HCT116 (cell line): ENCODE data around the gene PIP4K2A. TPM values are rescaled to one million over a fixed set of nuclear protein-coding genes. Genes with fewer than 3 reads are reported as not detected.
"Not testable (repeated sequence)": the region's sequence is repeated elsewhere in the genome, so short reads cannot be mapped to it uniquely, and the experiment has no call there.

Source experiments
- ATAC-seq: fragments of 200-7000 bp; cut with Tn5 transposase; 2 replicates; pipeline ENCODE4 v1.9.1; 2020; ENCODE audit warnings: mild to moderate bottlenecking, moderate library complexity
- BruUV-seq: library from RNA; stranded (reverse); fragments of 400-500 nt; replicated peaks from 2 replicates; lab custom pipeline; 2021; lab: Mats Ljungman, UMichigan
- CTCF ChIA-PET: fragments of 300-600 bp; sonication (Branson Sonifier 250); formaldehyde crosslinking; loops from one replicate; lab custom pipeline; 2021; ENCODE audit warnings: antibody characterized with exemption; lab: Charles Lee
- POLR2A ChIA-PET: fragments of 300-600, 350-600 bp; sonication (Branson Sonifier 250); formaldehyde crosslinking; loops from one replicate; lab custom pipeline; 2021; ENCODE audit warnings: antibody characterized with exemption; lab: Charles Lee
- RAD21 ChIA-PET, 2 experiments: fragments of 300-600 bp; sonication (Branson Sonifier 250); formaldehyde crosslinking; loops; one replicate each; lab custom pipeline; 2023; ENCODE audit warnings: low total read pairs in 2 of 2; ENCODE audit not compliant: uncharacterized antibody in 2 of 2, unreplicated experiment in 2 of 2, low non-redundant PET in 1 of 2; lab: Charles Lee
- DNase-seq: peaks from one replicate; pipeline ENCODE4 v3.0.0-alpha.2; 2010; ENCODE audit warnings: low read depth, low spot score
- H2AFZ ChIP-seq: fragments of 200-600 bp; shearing (Covaris generic), sonication (generic); 2 replicates; pipeline ENCODE4 v1.6.1; 2017; ENCODE audit warnings: low read depth, mixed run types, mixed read lengths, antibody characterized with exemption, low read length; ENCODE audit not compliant: poor library complexity, severe bottlenecking
- H3K27ac ChIP-seq: 2 replicates; pipeline ENCODE4 v1.5.1; 2012; ENCODE audit warnings: low read depth, low read length
- H3K27me3 ChIP-seq: fragments of 200-600 bp; sonication (generic); 2 replicates; pipeline ENCODE4 v1.6.1; 2016; ENCODE audit warnings: mixed run types, low read length, mixed read lengths; ENCODE audit not compliant: insufficient read depth
- H3K36me3 ChIP-seq, 2 experiments: fragments of 200-500 bp in 1 of 2; fragments of 200-600 bp in 1 of 2; sonication (Bioruptor generic) in 1 of 2; sonication (generic) in 1 of 2; 2 replicates each; pipeline versions ENCODE4 v1.5.1 to v1.6.1; 2014 to 2016; ENCODE audit warnings: low read length in 2 of 2, inconsistent platforms in 1 of 2, mixed read lengths in 1 of 2, mixed run types in 1 of 2; ENCODE audit not compliant: insufficient read depth in 2 of 2, control insufficient read depth in 1 of 2
- H3K4me1 ChIP-seq, 2 experiments: fragments of 200-600 bp in 1 of 2; sonication (generic) in 1 of 2; 2 replicates each; pipeline versions ENCODE4 v1.5.1 to v1.6.1; 2012 to 2017; ENCODE audit warnings: low read length in 2 of 2, inconsistent platforms in 1 of 2, mild to moderate bottlenecking in 1 of 2, mixed read lengths in 1 of 2, mixed run types in 1 of 2, moderate library complexity in 1 of 2; ENCODE audit not compliant: insufficient read depth in 2 of 2, control insufficient read depth in 1 of 2
- H3K4me2 ChIP-seq: fragments of 200-600 bp; sonication (generic); 2 replicates; pipeline ENCODE4 v1.6.1; 2017; ENCODE audit warnings: mixed run types, low read length, mixed read lengths
- H3K4me3 ChIP-seq, 2 experiments: fragments of 200-600 bp in 1 of 2; sonication (generic) in 1 of 2; replicated peaks in 1 of 2; 2 replicates each; pipeline ENCODE4 v1.5.1; 2011 to 2016; ENCODE audit warnings: low read length in 2 of 2, control low read depth in 1 of 2, low read depth in 1 of 2, mild to moderate bottlenecking in 1 of 2, mixed read lengths in 1 of 2, mixed run types in 1 of 2
- H3K79me2 ChIP-seq: fragments of 200-600 bp; sonication (generic); 2 replicates; pipeline ENCODE4 v1.6.1; 2017; ENCODE audit warnings: mild to moderate bottlenecking, mixed run types, low read length, moderate library complexity, mixed read lengths; ENCODE audit not compliant: insufficient read depth
- H3K9ac ChIP-seq: fragments of 200-600 bp; sonication (generic); 2 replicates; pipeline ENCODE4 v1.6.1; 2016; ENCODE audit warnings: low read length, mixed read lengths
- H3K9me2 ChIP-seq: fragments of 200-600 bp; sonication (generic), shearing (Covaris generic); 2 replicates; pipeline ENCODE4 v1.6.1; 2017; ENCODE audit warnings: mixed run types, mild to moderate bottlenecking, moderate library complexity; ENCODE audit not compliant: insufficient read depth
- H3K9me3 ChIP-seq, 2 experiments: fragments of 200-500 bp in 1 of 2; fragments of 200-600 bp in 1 of 2; sonication (Bioruptor generic) in 1 of 2; sonication (generic) in 1 of 2; 2 replicates each; pipeline ENCODE4 v1.6.1; 2014 to 2017; ENCODE audit warnings: low read length in 2 of 2, mixed read lengths in 2 of 2, inconsistent platforms in 1 of 2, low read depth in 1 of 2, mild to moderate bottlenecking in 1 of 2, mixed run types in 1 of 2, moderate library complexity in 1 of 2; ENCODE audit not compliant: control insufficient read depth in 1 of 2, insufficient read depth in 1 of 2
- H4K20me1 ChIP-seq: fragments of 200-600 bp; sonication (generic), shearing (Covaris generic); 2 replicates; pipeline ENCODE4 v1.6.1; 2017; ENCODE audit warnings: mixed run types, mild to moderate bottlenecking, moderate library complexity; ENCODE audit not compliant: insufficient read depth
- FOSL1 ChIP-seq: IDR thresholded peaks from 2 replicates; pipeline ENCODE4 v1.6.1; 2012; ENCODE audit warnings: low read depth
- RAD21 ChIP-seq: IDR thresholded peaks from 2 replicates; pipeline ENCODE4 v1.6.1; 2012; ENCODE audit warnings: low read depth, mild to moderate bottlenecking
- intact Hi-C: fragments of 100-400 bp; cut with micrococcal nuclease; formaldehyde crosslinking; loops from 2 replicates; pipeline ENCODE4 v1.10.0; 2022
- total RNA-seq: library from RNA; stranded (reverse); gene quantifications from one replicate; pipeline ENCODE4 v1.2.1, GENCODE V29; 2021; ENCODE audit not compliant: unreplicated experiment

The PIP4K2A gene
- total RNA-seq, 1 experiment from 2014 or later: 41.9 TPM

DNA sequence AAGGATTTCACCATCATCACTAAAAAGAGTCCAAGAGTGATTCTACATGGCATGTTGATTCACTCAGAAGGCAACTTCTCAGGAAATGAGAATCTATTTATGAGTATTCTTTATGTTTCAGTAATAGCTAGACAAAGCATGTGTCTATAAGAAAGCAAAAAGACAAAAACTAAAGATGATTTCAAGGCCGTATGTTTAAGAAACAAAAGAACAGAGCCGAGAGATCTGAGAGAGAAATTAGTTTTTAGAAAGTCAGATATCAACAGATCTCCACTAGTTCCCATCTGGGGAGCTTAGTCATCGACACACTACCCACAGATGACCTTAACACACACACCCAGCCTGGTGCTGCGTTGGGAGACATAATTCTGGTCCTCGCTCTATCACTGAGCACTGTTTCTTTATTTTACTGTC lies 21.0 kb downstream of the PIP4K2A start:
- H3K27ac ChIP-seq: no peak overlapping the region
- H3K79me2 ChIP-seq: peaks cover 100% of the 10 kb centered on the region
- H3K36me3 ChIP-seq: no peaks in the 10 kb centered on the region
- H3K9me2 ChIP-seq: no peaks in the 10 kb centered on the region
- no TSS peak for BruUV-seq
- CTCF ChIA-PET: no interaction called here
- H2AFZ ChIP-seq: no peak overlapping the region
- no peak overlapping the region for H3K4me3 ChIP-seq
- no peak; the same call in 1 of the 2 replicates for ATAC-seq
- no peak overlapping the region for H3K9ac ChIP-seq
- no peaks in the 10 kb centered on the region for H3K27me3 ChIP-seq
- intact Hi-C loops: no loop called here
- RAD21 ChIA-PET: no interaction called here
- peaks cover 0 to 3% of the 10 kb centered on the region in 2 experiments; a peak in 1 of 4 replicates for H3K9me3 ChIP-seq
- POLR2A ChIA-PET: no interaction called here
- H3K4me1 ChIP-seq: peaks cover 0 to 14% of the 10 kb centered on the region in 2 experiments; a peak in 2 of 4 replicates
- peak overlapping the region; percentile 27; the same call in 1 of the 2 replicates for H3K4me2 ChIP-seq
- DNase-seq: no peak
- H4K20me1 ChIP-seq: no peaks in the 10 kb centered on the region; the same call in 1 of the 2 replicates
- 0 out of 2 replicates have a peak, but pooled peaks have one; percentile 11 for TF ChIP-seq FOSL1
- no peak for TF ChIP-seq RAD21

DNA sequence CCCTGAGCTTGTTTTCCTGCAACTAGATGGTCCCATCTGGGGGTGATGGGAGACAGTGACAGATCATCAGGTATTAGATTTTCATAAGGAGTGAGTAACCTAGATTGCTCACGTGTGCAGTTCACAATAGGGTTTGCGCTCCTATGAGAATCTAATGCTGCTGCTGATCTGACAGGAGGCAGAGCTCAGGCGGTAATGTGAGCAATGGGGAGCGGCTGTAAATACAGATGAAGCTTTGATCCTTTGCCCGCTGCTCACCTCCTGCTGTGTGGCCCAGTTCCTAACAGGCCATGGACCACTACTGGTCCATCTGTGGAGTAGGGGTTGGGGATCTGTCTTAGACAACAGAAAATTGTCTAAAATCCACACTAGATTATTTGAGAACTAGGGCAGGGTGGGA lies 22.3 kb downstream of the PIP4K2A start:
- POLR2A ChIA-PET, ATAC-seq: not testable (repeated sequence)

More for the DNA sequence above, 22.3 kb downstream of the PIP4K2A start:
- H3K4me2 ChIP-seq, H4K20me1 ChIP-seq, H2AFZ ChIP-seq, H3K9me2 ChIP-seq, H3K36me3 ChIP-seq, H3K27ac ChIP-seq, DNase-seq, BruUV-seq, H3K9ac ChIP-seq, H3K4me3 ChIP-seq, H3K27me3 ChIP-seq, RAD21 ChIA-PET, H3K9me3 ChIP-seq, CTCF ChIA-PET, intact Hi-C loops: not testable (repeated sequence)
- Histone ChIP-seq H3K4me1 (peaks cover 0 to 19% of the 10 kb centered on the region in 2 experiments; a peak in 2 of 4 replicates), H3K79me2 (peaks cover 100% of the 10 kb centered on the region)
